Skin epidermis (tissue), 12 donors: ENCODE results near the gene RABGAP1L.
A peak's percentile ranks its signal among the peaks of the same experiment; 100 is the strongest.
"Not testable (repeated sequence)": the region's sequence is repeated elsewhere in the genome, so short reads cannot be mapped to it uniquely, and the experiment has no call there.

Source experiments
- H3K27ac ChIP-seq, 21 experiments: fragments of 200-600 bp; sonication (generic) in 11 of 21; one replicate each; pipeline ENCODE4 v1.5.0; 2020; ENCODE audit warnings: mild to moderate bottlenecking in 3 of 21, inconsistent platforms in 2 of 21, moderate library complexity in 2 of 21
- H3K4me3 ChIP-seq, 7 experiments: fragments of 200-600 bp; sonication (generic) in 2 of 7; one replicate each; pipeline ENCODE4 v1.5.0; 2020; ENCODE audit warnings: inconsistent platforms in 2 of 7, mild to moderate bottlenecking in 2 of 7, moderate library complexity in 1 of 7

Gene RABGAP1L

GRCh38 chr1:174812016-174812415 lies 652.7 kb downstream of the RABGAP1L start:
- no peak overlapping the region for H3K27ac ChIP-seq
- H3K4me3 ChIP-seq = no peak overlapping the region

- Histone ChIP-seq H3K27ac (no peak overlapping the region), H3K4me3 (no peak overlapping the region)
Measured at GRCh38 chr1:174812656-174813055, 653.3 kb downstream of the RABGAP1L start.

- no peak overlapping the region for H3K27ac ChIP-seq
- no peak overlapping the region for H3K4me3 ChIP-seq
Measured at GRCh38 chr1:174815036-174815435, 655.7 kb downstream of the RABGAP1L start.

- peak overlapping the region in 1 of 21 experiments; percentile 20 for H3K27ac ChIP-seq
- H3K4me3 ChIP-seq = no peak overlapping the region
Measured at GRCh38 chr1:174815474-174815908, 656.2 kb downstream of the RABGAP1L start.

GRCh38 chr1:174816621-174817020 lies 657.3 kb downstream of the RABGAP1L start:
- not testable (repeated sequence) for H3K4me3 ChIP-seq, H3K27ac ChIP-seq

GRCh38 chr1:174818014-174818616 lies 658.8 kb downstream of the RABGAP1L start:
- H3K4me3 ChIP-seq = no peak overlapping the region
- peak overlapping the region in 1 of 21 experiments; percentile 42 for H3K27ac ChIP-seq

- Histone ChIP-seq H3K27ac (no peak overlapping the region), H3K4me3 (no peak overlapping the region)
Measured at GRCh38 chr1:174818951-174819350, 659.6 kb downstream of the RABGAP1L start.

- Histone ChIP-seq H3K4me3 (no peak overlapping the region), H3K27ac (no peak overlapping the region)
Measured at GRCh38 chr1:174819596-174819995, 660.3 kb downstream of the RABGAP1L start.

GRCh38 chr1:174825127-174825526 lies 665.8 kb downstream of the RABGAP1L start:
- Histone ChIP-seq H3K27ac (no peak overlapping the region), H3K4me3 (no peak overlapping the region)

- H3K4me3 ChIP-seq = no peak overlapping the region
- no peak overlapping the region for H3K27ac ChIP-seq
Measured at GRCh38 chr1:174825806-174826205, 666.5 kb downstream of the RABGAP1L start.

- no peak overlapping the region for H3K4me3 ChIP-seq
- no peak overlapping the region for H3K27ac ChIP-seq
Measured at GRCh38 chr1:174828264-174828663, 668.9 kb downstream of the RABGAP1L start.

GRCh38 chr1:174829990-174830389 lies 670.7 kb downstream of the RABGAP1L start:
- H3K4me3 ChIP-seq = no peak overlapping the region
- H3K27ac ChIP-seq = no peak overlapping the region

GRCh38 chr1:174836543-174836942 lies 677.2 kb downstream of the RABGAP1L start:
- Histone ChIP-seq H3K27ac (no peak overlapping the region), H3K4me3 (no peak overlapping the region)

GRCh38 chr1:174837386-174837785 lies 678.1 kb downstream of the RABGAP1L start:
- Histone ChIP-seq H3K4me3 (no peak overlapping the region), H3K27ac (no peak overlapping the region)

- H3K27ac ChIP-seq = no peak overlapping the region
- H3K4me3 ChIP-seq = no peak overlapping the region
Measured at GRCh38 chr1:174839211-174839610, 679.9 kb downstream of the RABGAP1L start.

- Histone ChIP-seq H3K4me3 (no peak overlapping the region), H3K27ac (no peak overlapping the region)
Measured at GRCh38 chr1:174841747-174842146, 682.4 kb downstream of the RABGAP1L start.

- H3K4me3 ChIP-seq = peak overlapping the region in 3 of 7 experiments; percentile 13 to 28 (median 20)
- peak overlapping the region in 13 of 21 experiments; percentile 30 to 82 (median 51) for H3K27ac ChIP-seq
Measured at GRCh38 chr1:174848593-174849560, 689.6 kb downstream of the RABGAP1L start.

- H3K27ac ChIP-seq = no peak overlapping the region
Measured at GRCh38 chr1:174850726-174851125, 691.4 kb downstream of the RABGAP1L start.

GRCh38 chr1:174858301-174858700 lies 699.0 kb downstream of the RABGAP1L start:
- H3K27ac ChIP-seq = no peak overlapping the region

More at GRCh38 chr1:174850726-174851125, 691.4 kb downstream of the RABGAP1L start:
- H3K4me3 ChIP-seq = no peak overlapping the region

GRCh38 chr1:174870319-174870718 lies 711.0 kb downstream of the RABGAP1L start:
- H3K27ac ChIP-seq = no peak overlapping the region
- H3K4me3 ChIP-seq = no peak overlapping the region

More at GRCh38 chr1:174858301-174858700, 699.0 kb downstream of the RABGAP1L start:
- no peak overlapping the region for H3K4me3 ChIP-seq

GRCh38 chr1:174871886-174872285 lies 712.6 kb downstream of the RABGAP1L start:
- H3K27ac ChIP-seq = peak overlapping the region in 3 of 21 experiments; percentile 16 to 26 (median 17)

More at GRCh38 chr1:174871886-174872285, 712.6 kb downstream of the RABGAP1L start:
- H3K4me3 ChIP-seq = no peak overlapping the region
